ENCODE results near the gene MRPL12. TPM values are rescaled to one million over a fixed set of nuclear protein-coding genes. Genes with fewer than 3 reads are reported as not detected.

Gene MRPL12
- total and polyA plus RNA-seq, 2 experiments from 2014 or later = 50.9 to 153 TPM

- Histone ChIP-seq H3K27ac (ENCODE audit: low read depth) (no peak overlapping the region), H3K27me3 (ENCODE audit: insufficient read depth) (no peaks in the 10 kb centered on the region), H2AFZ (no peak overlapping the region), H3K79me2 (replicated peaks; ENCODE audit: insufficient read depth) (peaks cover 12% of the 10 kb centered on the region), H3K36me3 (ENCODE audit: insufficient read depth) (peaks cover 7% of the 10 kb centered on the region; the same call in 1 of the 2 replicates), H3K4me1 (ENCODE audit: insufficient read depth) (no peaks in the 10 kb centered on the region), H3K4me2 (no peak overlapping the region), H3K4me3 (no peak overlapping the region), H3K9me2 (ENCODE audit: insufficient read depth) (no peaks in the 10 kb centered on the region), H4K20me1 (replicated peaks; ENCODE audit: insufficient read depth) (peaks cover 3% of the 10 kb centered on the region; the same call in 1 of the 2 replicates), H3F3A (replicated peaks; ENCODE audit: low read depth) (peaks cover 12% of the 10 kb centered on the region; the same call in 1 of the 2 replicates)
- Mint-ChIP-seq H3K4me3 (no peak overlapping the region), H3K27me3 (ENCODE audit: insufficient read depth, low read depth, poor library complexity) (peaks cover 14% of the 10 kb centered on the region), H3K36me3 (ENCODE audit: low read depth) (peaks cover 35% of the 10 kb centered on the region), H3K9me3 (no peaks in the 10 kb centered on the region), H3K27ac (no peak overlapping the region), H3K4me1 (peaks cover 5% of the 10 kb centered on the region; the same call in 2 of the 3 replicates)
- TF ChIP-seq ZNF114 (CRISPR knock-in tag; IDR thresholded peaks at IDR 0.05) = no peak
- TF ChIP-seq EZH2 (IDR thresholded peaks at IDR 0.05; ENCODE audit: low read depth, unreplicated experiment) = no peak
- no peak for TF ChIP-seq NANOG (IDR thresholded peaks at IDR 0.05; ENCODE audit: borderline replicate concordance)
- no peak for TF ChIP-seq CTCF (conservative IDR thresholded peaks at IDR 0.05; ENCODE audit: low read depth in 2 of 2)
- no peak for TF ChIP-seq EZH2phosphoT487 (IDR thresholded peaks at IDR 0.05; ENCODE audit: unreplicated experiment)
- TF ChIP-seq ZNF462 (CRISPR knock-in tag; IDR thresholded peaks at IDR 0.05) = no peak
- no peak for TF ChIP-seq STAT1 (IDR thresholded peaks at IDR 0.05; ENCODE audit: unreplicated experiment)
- no peak for TF ChIP-seq ETS1 (IDR thresholded peaks at IDR 0.05)
- TF ChIP-seq JUNB (IDR thresholded peaks at IDR 0.05; ENCODE audit: unreplicated experiment) = no peak
- TF ChIP-seq POLR2AphosphoS5 (IDR thresholded peaks at IDR 0.05; ENCODE audit: low read depth) = no peak
- TF ChIP-seq REST (IDR thresholded peaks at IDR 0.05; ENCODE audit: unreplicated experiment) = no peak
- TF ChIP-seq CREB1 (CRISPR knock-in tag; IDR thresholded peaks at IDR 0.05; ENCODE audit: low read depth) = no peak
- no peak for TF ChIP-seq ZNF331 (CRISPR knock-in tag; IDR thresholded peaks at IDR 0.05; ENCODE audit: low read depth)
- ATAC-seq (no peak), DNase-seq (ENCODE audit: low spot score) (no peak)
Observed at GRCh38 chr17:81676906-81677305, 26.3 kb upstream of the MRPL12 start.

Data from GM23338 (cell line).